Pericardium fibroblast (primary cell): ENCODE measurements around the gene ANP32A. TPM values are rescaled to one million over a fixed set of nuclear protein-coding genes. Genes with fewer than 3 reads are reported as not detected.

Experiments used
- total RNA-seq: library from RNA; depleted of rRNA; stranded (reverse); fragments of >200 nt; gene quantifications from 2 replicates; pipeline ENCODE4 v1.2.3, GENCODE V29; 2015

ANP32A gene
- total RNA-seq, result 28.8 and 50.5 TPM in 2 replicates

GRCh38 chr15:68820295-68821189 is at the start of gene ANP32A:
Gene ANP32A, minus strand, starts transcription at chr15:68820895. Its CDS starts 144 bp downstream, at chr15:68820751.

Other genes starting within 250 kb of the ANP32A start
- 11.6 and 21.0 TPM in 2 replicates for gene CORO2B, start 241.9 kb downstream of the ANP32A start, total RNA-seq
- 3.7 and 4.8 TPM in 2 replicates for gene SPESP1, start 109.6 kb upstream of the ANP32A start, total RNA-seq
- gene NOX5, start 193.8 kb upstream of the ANP32A start, total RNA-seq, result under 0.01 TPM in 1 of 2 replicates, not detected in the other